Measurements from ENCODE around the gene ACBD6.

DNA sequence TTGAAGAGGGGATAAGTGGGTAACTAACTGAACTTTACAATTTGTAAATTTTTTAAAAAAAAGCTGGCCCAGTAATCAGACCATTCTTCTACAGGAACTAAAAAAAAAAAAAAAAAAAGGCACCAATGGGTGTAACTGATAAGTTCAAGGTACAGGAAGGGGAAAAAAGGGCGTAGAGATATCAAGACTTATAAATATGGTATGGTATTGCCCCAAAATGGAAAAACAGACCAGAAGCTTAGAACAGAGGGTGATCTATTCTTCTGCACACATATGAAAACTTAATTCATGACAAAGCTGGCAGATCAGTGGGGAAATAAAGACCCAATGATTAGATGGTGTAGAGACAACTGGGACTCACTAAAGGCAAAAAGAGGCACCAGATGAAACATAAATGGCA lies 213.4 kb downstream of the ACBD6 start:
- TF ChIP-seq REST (IDR thresholded peaks at IDR 0.05; ENCODE audit: insufficient read depth in 1 of 2, low read depth in 2 of 2, low read length in 2 of 2) (no peak), POLR2AphosphoS5 (IDR thresholded peaks at IDR 0.05; ENCODE audit: low read depth, low read length) (no peak), TAF1 (IDR thresholded peaks at IDR 0.05; ENCODE audit: borderline replicate concordance, insufficient read depth, low read length) (no peak), SIN3A (IDR thresholded peaks at IDR 0.05; ENCODE audit: borderline replicate concordance, insufficient read depth, low read length) (no peak)
